Heart right ventricle (tissue), 16 donors: Measurements from ENCODE around the gene TSPAN5. TPM values are rescaled to one million over a fixed set of nuclear protein-coding genes. Genes with fewer than 3 reads are reported as not detected.

Source experiments
- ATAC-seq, 8 donors: fragments of 200-7000 bp; cut with Tn5 transposase; one replicate each; pipeline ENCODE4 v1.9.1; 2020; ENCODE audit warnings: mild to moderate bottlenecking in 8 of 8, moderate library complexity in 8 of 8, moderate number of reproducible peaks in 1 of 8
- DNase-seq, 2 donors: peaks; one replicate each; pipeline ENCODE4 v3.0.0-alpha.2; 2020
- H3K27ac ChIP-seq, 10 donors: fragments of 200-600 bp; sonication (generic) in 2 of 10; one replicate each; pipeline versions ENCODE4 v1.5.0 to v1.8.0; 2020 to 2022; ENCODE audit warnings: mild to moderate bottlenecking in 3 of 10
- H3K27me3 ChIP-seq, 7 donors: fragments of 200-600 bp; one replicate each; pipeline ENCODE4 v1.8.0; 2021 to 2022; ENCODE audit warnings: mild to moderate bottlenecking in 2 of 7
- H3K36me3 ChIP-seq, 9 donors: fragments of 200-600 bp; sonication (generic) in 1 of 9; one replicate each; pipeline versions ENCODE4 v1.5.0 to v1.8.0; 2020 to 2022; ENCODE audit warnings: mild to moderate bottlenecking in 2 of 9
- H3K4me1 ChIP-seq, 9 donors: fragments of 200-600 bp; sonication (generic) in 1 of 9; one replicate each; pipeline versions ENCODE4 v1.5.0 to v1.8.0; 2020 to 2022; ENCODE audit warnings: mild to moderate bottlenecking in 4 of 9
- H3K4me3 ChIP-seq, 10 donors: fragments of 200-600 bp; sonication (generic) in 2 of 10; one replicate each; pipeline versions ENCODE4 v1.5.0 to v1.8.0; 2020 to 2022; ENCODE audit warnings: mild to moderate bottlenecking in 7 of 10, moderate library complexity in 2 of 10
- H3K9me3 ChIP-seq, 11 donors: fragments of 200-600 bp in 10 of 11; sonication (generic) in 2 of 11; one replicate each; pipeline versions ENCODE4 v1.5.0 to v1.8.0; 2013 to 2022; ENCODE audit warnings: mild to moderate bottlenecking in 2 of 11, control low read depth in 1 of 11, moderate library complexity in 1 of 11
- WGBS, 2 donors: extraction: QIAGEN DNeasy Blood & Tissue Kit; methylation state at CpG; one replicate each; pipeline ENCODE4 v1.1.7; 2013; ENCODE audit warnings: inconsistent platforms in 1 of 2; 5-methylcytosine and 5-hydroxymethylcytosine counted together
- intact Hi-C, 10 donors: fragments of 100-400 bp; cut with DNase I; formaldehyde crosslinking; loops; one replicate each; pipeline versions ENCODE4 v1.11.1 to v1.14.2; 2022
- polyA plus RNA-seq, 2 donors: library from polyadenylated mRNA; stranded (reverse); fragments of 200-250 nt; gene quantifications; one replicate each; pipeline ENCODE4 v1.2.3, GENCODE V29; 2013
- total RNA-seq, 10 donors: library from RNA; stranded (reverse); fragmentation: NEBNext Ultra II Directional in 3 of 10; extraction: Animal tissue kit (Norgen Biotek cat#: 25700) in 3 of 10; gene quantifications; one replicate each; pipeline versions ENCODE4 v1.2.1 to v1.2.4, GENCODE V29; 2021 to 2023
- TF ChIP-seq, protein P1 (sequence below), 9 donors: fragments of 200-600 bp; sonication (generic) in 2 of 9; IDR thresholded peaks; one replicate each; pipeline versions ENCODE4 v1.5.0 to v1.8.0; 2021 to 2022; ENCODE audit warnings: antibody characterized with exemption in 9 of 9, mild to moderate bottlenecking in 5 of 9, moderate library complexity in 1 of 9
- donor health status: Arrhythmogenic right ventricular cardiomyopathy.
- donor health status: ischemic (EF 13 %, LVEDD 7.1; RV severe dilation, severe dysfunction).
- donor health status: healthy with polysubstance abuse.
- donor health status: DM: no; HTN: yes; CAD: no.
- donor health status: DM: no; HTN: no; CAD: no.
- donor health status: ischemic (EF 25% LVEDD 6.9; RV normal size, moderate dysfunction).
- donor health status: ischemic (EF 25% LVEDD 5.7; RV mildly dilated, moderate dysfunction).
- donor health status: healthy.
- donor health status: DM: yes; HTN: yes; CAD: no.
- donor health status: Ischemic cardiomyopathy.
- donor health status: ischemic (EF 35%, LVEDD 5.7; RV mildly dilated, moderate dysfunction).
- donor health status: nonischemic (EF 11% LVEDD 7.7; RV severe dilation, severe dysfunction).
- donor health status: DM: yes; HTN: yes; CAD: no.
- donor health status: PGD.
- donor health status: ischemic (EF 29% LVEDD 5.4; RV normal size, mild dysfunction).
- donor health status: nonischemic (EF 23%, LVEDD 6.1; RV moderate dilation, normal function).

The TSPAN5 gene
- total and polyA plus RNA-seq, 12 donors, result 0.85 to 6.7 (median 3.8) TPM

DNA sequence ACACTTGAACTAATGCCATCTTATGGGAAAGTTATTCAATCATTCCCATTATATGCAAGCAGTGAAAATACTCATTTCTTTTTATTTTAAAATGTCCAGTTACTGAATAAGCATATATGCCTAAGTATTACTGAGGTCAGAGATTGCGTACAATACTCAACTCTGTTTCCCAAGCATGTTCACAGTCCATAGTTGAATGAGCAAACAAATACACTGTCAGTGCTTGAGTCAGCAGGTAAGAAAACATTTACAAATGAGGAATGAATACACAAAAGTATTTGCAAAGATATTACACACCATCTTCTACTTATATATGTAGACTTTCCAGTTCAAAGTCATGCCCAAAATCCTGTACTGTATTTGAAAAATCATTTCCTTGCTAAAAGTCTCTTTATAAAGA is 74.1 kb downstream of the TSPAN5 start:
- Histone ChIP-seq H3K4me3 (no peak overlapping the region), H3K9me3 (no peaks in the 10 kb centered on the region), H3K4me1 (peaks cover 0 to 9% (median 0%) of the 10 kb centered on the region in 9 donors), H3K27me3 (no peaks in the 10 kb centered on the region), H3K27ac (no peak overlapping the region), H3K36me3 (no peaks in the 10 kb centered on the region)
- no peak for ATAC-seq
- no peak for DNase-seq
- TF ChIP-seq, protein P1, sequence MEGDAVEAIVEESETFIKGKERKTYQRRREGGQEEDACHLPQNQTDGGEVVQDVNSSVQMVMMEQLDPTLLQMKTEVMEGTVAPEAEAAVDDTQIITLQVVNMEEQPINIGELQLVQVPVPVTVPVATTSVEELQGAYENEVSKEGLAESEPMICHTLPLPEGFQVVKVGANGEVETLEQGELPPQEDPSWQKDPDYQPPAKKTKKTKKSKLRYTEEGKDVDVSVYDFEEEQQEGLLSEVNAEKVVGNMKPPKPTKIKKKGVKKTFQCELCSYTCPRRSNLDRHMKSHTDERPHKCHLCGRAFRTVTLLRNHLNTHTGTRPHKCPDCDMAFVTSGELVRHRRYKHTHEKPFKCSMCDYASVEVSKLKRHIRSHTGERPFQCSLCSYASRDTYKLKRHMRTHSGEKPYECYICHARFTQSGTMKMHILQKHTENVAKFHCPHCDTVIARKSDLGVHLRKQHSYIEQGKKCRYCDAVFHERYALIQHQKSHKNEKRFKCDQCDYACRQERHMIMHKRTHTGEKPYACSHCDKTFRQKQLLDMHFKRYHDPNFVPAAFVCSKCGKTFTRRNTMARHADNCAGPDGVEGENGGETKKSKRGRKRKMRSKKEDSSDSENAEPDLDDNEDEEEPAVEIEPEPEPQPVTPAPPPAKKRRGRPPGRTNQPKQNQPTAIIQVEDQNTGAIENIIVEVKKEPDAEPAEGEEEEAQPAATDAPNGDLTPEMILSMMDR (IDR thresholded peaks at IDR 0.05), result no peak
- intact Hi-C loops, result no loop called here
- 98 to 100% methylated on average over 1 of the region's 1 CpG for WGBS, 2 donors

DNA sequence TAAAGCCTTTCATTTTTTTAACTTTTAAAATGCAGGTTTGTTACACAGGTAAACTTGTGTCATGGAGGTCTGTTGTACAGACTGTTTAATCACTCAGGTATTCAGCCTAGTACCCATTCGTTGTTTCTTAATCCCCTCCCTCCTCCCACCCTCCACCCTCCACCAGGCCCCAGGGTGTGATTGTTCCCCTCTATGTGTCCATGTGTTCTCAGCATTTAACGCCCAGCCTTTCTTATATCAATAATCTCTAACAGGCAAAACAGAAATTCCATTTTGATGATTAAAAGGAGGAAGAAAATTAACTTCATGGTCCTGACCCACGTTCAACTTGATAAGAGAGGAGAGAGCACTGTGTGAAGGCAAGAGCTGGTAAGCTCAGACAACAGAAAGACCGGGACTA is 75.1 kb downstream of the TSPAN5 start:
- DNase-seq, result no peak
- no peak overlapping the region for H3K4me3 ChIP-seq
- H3K4me1 ChIP-seq, result peaks cover 0 to 9% (median 0%) of the 10 kb centered on the region in 9 donors
- no peak overlapping the region for H3K27ac ChIP-seq
- H3K27me3 ChIP-seq, result no peaks in the 10 kb centered on the region
- ATAC-seq, result no peak
- 55 to 61% methylated on average over 4 of the region's 4 CpGs for WGBS, 2 donors
- TF ChIP-seq, protein P1 (IDR thresholded peaks at IDR 0.05), result no peak
- no peaks in the 10 kb centered on the region for H3K36me3 ChIP-seq
- intact Hi-C loops, result no loop called here
- no peaks in the 10 kb centered on the region for H3K9me3 ChIP-seq

DNA sequence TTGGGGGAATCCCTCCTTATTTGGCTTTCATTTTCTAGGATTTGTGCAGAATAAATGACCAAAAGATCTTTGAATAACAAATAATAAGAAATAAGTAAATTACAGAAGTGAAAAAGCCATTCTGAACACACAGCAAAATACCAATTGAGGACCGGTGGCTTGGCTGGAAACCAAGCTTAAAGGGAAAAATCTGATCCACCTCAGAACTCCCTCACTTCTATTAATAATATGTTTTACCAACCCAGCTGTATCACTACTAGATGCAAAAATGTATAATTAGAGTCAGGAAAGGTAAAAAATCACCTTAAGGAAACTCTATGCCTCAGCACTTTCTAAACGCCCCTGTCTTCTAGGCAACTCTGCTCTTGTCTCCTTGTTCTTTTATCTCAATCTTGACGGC is 77.3 kb downstream of the TSPAN5 start:
- intact Hi-C loops, result no loop called here
- 75 to 86% methylated on average over 3 of the region's 3 CpGs for WGBS, 2 donors

DNA sequence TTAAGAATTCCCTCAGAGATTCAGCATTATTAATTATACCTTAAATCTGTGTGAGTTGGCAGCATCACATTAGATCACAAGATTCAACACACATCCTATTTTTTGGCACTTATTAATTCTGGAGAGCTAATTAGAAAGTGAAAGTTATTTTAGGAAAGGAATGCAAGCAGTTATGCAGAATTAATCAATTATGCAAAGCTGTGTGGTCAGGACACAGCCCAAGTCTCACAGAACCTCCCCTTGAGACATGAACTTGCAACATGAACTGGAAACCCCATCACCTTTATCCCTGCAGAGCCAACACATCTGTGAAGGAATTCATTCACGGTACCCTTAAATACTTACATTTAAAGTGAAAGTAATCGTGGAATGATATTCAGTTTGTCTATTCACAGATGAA is 80.5 kb downstream of the TSPAN5 start:
- TF ChIP-seq, protein P1 (IDR thresholded peaks at IDR 0.05), result no peak
- peak overlapping the region in 2 of 10 donors; percentile 3 to 13 for H3K4me3 ChIP-seq
- H3K4me1 ChIP-seq, result peaks cover 0 to 11% (median 4%) of the 10 kb centered on the region in 9 donors
- H3K9me3 ChIP-seq, result no peaks in the 10 kb centered on the region
- ATAC-seq (no peak), DNase-seq (no peak)
- intact Hi-C loops, result no loop called here
- no peak overlapping the region for H3K27ac ChIP-seq
- H3K36me3 ChIP-seq, result no peaks in the 10 kb centered on the region
- no peaks in the 10 kb centered on the region for H3K27me3 ChIP-seq
- 23 to 31% methylated on average over 2 of the region's 2 CpGs for WGBS, 2 donors

More for the DNA sequence above, 77.3 kb downstream of the TSPAN5 start:
- DNase-seq (no peak), ATAC-seq (no peak)
- Histone ChIP-seq H3K9me3 (no peaks in the 10 kb centered on the region), H3K27me3 (no peaks in the 10 kb centered on the region), H3K4me3 (no peak overlapping the region), H3K4me1 (peaks cover 0 to 11% (median 4%) of the 10 kb centered on the region in 9 donors), H3K36me3 (no peaks in the 10 kb centered on the region), H3K27ac (no peak overlapping the region)
- TF ChIP-seq, protein P1 (IDR thresholded peaks at IDR 0.05), result no peak
